Activated CD4-positive, alpha-beta T cell treated with anti-CD3 and anti-CD28 coated beads for 4 hours (primary cell): Measurements from ENCODE around the gene CFI.

Experiments
- DNase-seq, 2 donors: peaks; one replicate each; pipeline ENCODE4 v3.0.0-alpha.2; 2020

CFI gene

DNA sequence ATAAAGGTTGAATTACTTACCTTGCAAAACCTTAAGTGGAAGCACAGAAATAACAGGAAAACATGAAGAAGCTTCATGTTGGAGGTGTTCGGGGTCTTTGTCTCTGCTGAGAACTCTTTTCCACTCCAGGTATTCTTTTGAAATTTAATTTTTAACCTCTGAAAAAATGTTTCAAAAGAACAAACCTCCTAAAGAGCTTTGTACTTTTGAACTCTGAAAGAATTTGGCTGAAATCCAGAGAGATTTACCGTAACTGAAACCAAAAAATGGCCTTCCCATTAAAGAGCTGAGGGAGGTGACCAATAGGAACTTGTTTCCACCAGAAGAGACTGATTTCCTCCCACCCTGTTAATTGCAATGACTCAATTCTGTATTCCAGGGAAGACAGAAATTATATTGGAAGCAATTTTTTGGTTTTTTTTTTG, at the start of gene CFI:
Gene CFI, minus strand, starts transcription at position 105 of the 425 bp plus-strand sequence. Its CDS starts 28 bp downstream, at position 77.
- DNase-seq: no peak

DNA sequence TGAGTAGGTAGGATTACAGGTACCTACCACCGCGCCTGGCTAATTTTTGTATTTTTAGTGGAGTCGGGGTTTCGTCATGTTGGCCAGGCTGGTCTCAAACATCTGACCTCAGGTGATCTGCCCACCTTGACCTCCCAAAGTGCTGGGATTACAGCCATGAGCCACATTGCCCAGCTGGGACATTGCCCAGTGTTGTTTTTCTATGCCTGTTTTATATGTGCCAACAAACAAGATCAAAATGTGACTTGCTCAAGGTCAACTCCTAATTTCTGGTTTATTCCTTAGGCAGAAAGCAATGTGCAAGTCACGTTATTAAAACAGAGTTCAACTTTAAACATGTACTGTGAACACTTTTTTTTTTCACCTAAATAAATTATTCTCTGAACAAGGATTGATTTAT, 48.8 kb upstream of the CFI start:
- DNase-seq: no peak

DNA sequence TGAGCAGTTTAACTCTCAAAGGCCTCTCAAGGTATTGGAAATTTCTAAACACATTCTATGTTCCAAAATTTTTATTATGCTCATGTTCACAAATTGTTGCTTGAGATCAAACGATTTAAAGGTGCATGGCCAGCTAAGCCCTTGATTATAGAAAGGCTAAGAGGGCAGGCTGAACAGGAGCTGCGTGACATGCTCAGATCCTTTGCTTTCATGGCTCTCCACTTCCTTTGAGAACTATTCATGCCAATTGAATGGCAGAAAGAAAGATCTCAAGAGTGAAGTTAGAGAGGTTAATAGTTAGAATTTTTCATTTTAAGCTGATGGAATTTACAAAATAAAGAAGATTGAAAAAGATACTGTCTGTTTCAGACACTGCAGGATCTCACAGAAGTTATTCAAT, 46.7 kb upstream of the CFI start:
- DNase-seq: no peak

DNA sequence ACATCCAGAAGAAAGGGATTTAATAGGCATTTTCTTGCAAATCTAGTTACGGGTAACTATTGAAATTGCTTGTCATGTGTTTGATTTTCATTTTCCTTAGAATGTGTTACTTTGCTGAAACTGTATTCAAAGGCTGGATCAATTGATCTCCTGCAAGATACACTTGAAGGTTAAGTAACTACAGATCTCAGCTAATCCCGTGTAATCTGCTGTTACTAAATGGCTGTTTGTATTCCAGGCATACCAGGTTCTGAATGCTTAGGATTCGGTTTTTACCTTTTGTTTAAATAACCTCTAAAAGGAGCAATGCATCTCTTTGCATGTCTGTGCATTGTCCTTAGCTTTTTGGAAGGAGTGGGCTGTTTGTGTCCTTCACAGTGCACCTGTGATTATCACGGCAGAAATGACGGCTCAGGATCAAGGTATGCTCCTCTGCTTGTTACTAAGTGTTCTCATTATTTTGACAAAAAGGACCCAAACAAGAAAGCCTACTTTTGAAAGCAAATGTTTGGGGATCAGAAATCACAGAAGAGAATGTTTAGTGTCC, 46.2 kb upstream of the CFI start, which contains the start of gene LRIT3:
Gene LRIT3, plus strand, starts transcription at position 212 of the 547 bp plus-strand sequence. Its CDS starts 95 bp downstream, at position 307.
- DNase-seq: no peak

DNA sequence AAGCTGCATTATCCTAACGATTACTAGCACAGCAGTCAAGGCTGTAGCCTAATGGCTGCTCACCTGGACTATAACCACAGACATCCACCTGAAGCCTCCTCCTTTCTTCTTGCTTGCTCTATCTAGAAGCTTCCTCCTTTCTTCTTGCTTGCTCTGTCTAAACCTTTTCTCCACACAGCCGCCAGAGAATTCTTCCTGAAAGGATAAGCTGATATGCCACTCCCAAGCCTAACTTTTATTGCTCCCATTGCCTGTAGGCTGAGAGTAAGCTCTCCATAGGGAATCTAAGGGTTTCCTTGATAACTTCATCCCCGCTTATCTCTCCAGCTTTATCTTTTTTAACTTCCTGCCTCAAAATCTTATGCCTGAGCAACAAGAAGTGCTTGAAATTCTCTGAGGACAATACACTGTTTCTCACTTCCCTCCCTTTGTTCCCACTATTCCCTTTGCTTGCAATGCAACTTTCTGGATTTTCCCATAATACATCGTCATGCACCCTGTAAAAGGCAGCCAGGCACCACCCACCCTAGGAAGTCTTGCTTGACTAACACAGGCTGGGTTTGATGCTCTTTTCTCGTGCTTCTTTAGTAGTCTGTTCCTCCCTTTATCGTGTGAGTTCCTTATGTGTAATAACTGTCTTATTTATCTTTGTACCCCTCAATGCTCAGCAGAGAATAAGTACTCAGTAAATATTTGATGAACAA, 44.7 kb upstream of the CFI start:
- no peak for DNase-seq

DNA sequence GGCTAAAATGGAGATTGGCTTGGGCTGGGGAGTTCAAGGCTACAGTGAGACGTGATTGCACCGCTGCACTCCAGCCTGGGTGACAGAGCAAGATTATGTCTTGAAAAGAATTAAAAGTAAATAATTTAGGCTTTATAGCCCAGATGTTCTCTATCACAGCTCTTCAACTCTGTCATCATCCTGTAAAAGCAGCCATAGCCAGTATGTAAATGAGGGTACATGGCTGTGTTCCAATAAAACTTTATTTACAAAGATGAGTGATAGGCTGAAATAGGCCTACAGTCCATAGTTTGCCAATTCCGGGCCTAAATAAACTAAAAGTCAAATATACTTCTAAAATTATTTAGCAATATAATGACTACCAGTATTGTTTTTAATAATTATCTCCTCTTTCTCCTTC, 35.2 kb upstream of the CFI start:
- DNase-seq: no peak

DNA sequence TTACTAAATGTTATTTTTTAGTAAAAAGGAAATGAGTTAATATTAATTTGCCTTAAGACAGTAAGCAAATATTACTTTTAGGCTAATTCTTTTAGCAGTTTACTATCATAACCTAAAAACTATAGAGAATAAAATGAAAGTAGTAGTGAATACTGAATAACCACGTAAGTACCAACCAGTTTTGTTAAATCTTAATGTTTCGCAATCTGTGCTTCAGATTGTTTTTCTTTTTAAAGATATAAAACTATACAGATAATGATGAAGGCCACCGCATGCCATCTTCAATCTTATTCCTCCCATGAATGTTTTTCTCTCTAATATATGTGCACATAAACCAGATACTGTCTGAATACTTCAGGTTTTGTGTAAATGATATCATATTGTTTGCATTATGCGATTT, 32.0 kb upstream of the CFI start:
- no peak for DNase-seq

DNA sequence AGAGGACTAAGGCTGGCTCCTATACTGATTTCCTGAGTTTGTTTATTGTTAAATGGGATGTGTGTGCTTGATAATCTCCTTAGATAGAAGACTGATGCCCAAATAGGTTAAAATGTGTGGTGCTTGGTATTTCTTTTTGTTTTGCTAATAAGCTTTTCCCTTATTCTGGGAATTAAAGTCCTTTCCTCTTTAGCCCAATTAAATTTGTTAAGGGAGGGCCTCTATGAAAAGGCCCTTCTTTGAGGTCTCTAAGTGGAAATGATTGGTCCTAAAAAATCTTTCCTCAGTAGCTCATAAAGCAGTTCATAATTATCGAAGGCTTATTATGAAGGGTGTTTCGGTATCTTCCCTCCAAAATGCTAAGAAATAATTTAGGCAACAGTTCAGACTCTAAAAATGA, 25.9 kb upstream of the CFI start, which contains the start of gene RRH:
Gene RRH, plus strand, starts transcription at position 301 of the 400 bp plus-strand sequence. Its CDS starts 56 bp downstream, at position 357.
- DNase-seq: no peak

DNA sequence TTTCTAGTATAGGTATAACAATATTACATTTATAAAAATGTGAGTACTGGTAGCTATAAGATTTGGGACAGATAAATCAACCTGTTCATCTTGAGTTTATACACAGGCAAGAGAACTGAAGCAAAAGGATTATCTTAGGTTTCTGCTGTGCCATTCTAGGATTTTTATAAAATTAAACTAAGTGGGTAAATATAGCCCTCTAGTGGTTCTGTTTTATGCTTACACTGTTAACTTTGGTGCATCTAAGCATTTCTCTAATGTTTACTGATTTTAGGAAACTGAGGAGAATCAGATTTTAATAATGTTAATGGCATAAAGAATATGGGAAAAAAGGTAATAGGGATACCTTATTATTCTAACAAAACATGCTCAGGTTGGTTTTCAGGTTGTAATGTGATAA, 24.9 kb upstream of the CFI start:
- DNase-seq: no peak

DNA sequence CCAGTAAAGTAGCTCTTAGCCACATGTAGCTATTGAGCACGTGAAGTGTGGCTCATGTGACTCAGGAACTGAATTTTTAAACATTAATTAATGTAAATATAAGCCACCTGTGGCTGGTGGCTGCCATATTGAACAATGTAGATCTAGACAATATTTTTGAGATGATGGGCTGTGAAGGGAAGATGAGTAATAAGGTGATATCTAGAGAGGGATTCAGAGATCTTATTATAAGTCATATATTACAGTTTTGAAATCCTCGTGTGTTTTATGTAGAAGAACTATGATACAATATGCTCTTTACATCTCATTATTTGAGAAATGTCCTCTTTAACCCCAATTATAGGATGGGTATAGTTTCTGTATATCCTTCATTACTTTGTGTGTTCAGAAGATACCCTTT, 19.4 kb upstream of the CFI start:
- no peak for DNase-seq

DNA sequence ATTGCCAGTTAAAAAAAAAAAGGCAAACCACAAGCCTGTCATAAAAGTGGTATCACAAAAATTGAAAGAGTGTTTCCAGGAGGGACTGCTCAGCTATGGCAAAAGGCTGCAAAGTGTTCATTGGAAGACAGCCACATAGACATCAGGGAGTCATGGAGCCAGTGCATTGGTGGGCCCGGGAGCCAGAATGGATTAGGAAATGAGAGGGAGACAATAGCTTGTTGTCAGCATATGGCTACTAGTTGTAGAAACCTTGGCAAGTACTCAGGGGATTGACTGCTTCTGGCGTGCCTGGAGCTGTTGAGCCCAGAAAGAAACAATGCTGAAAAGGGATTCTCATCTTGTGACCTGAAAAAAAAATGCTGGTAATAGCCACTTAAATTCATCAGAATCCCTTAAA, 18.8 kb upstream of the CFI start:
- no peak for DNase-seq

DNA sequence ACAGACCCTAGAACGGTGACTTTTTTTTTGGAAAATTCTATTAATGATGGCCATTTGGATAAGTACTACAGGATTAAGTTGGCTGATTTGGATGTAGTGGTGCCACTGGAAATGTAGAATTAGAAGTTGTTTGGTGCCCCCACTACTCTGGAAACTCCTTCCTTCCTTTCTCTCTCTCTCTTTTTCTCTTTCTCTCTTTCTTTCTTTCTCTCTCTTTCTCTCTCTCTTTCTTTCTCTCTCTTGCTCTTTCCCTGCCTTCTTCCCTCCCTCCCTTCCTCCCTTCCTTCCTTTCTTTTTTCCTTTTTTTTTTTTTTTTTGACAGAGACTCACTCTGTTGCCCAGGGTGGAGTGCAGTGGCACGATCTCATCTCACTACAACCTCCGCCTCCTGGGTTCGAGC, 16.5 kb upstream of the CFI start:
- no peak for DNase-seq

DNA sequence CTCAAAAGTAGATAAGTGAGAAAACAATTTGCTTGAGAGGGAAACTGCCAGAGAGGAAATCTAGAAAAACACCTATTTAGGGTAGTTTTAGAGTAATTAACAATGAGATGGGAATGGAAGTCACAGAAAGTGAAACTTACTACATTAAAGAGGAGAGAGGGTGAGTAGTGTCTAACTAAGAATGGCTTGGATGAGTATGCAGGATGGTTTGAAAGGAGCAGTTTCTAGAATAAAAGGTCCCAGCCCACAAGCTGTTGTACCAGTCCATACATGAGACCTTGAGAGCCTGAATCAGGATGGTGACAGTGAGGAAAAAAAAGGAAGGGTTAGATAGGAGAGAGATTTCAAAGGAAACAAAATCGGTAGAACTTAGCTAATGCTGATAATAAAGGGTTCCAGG, 15.1 kb upstream of the CFI start:
- DNase-seq: no peak

DNA sequence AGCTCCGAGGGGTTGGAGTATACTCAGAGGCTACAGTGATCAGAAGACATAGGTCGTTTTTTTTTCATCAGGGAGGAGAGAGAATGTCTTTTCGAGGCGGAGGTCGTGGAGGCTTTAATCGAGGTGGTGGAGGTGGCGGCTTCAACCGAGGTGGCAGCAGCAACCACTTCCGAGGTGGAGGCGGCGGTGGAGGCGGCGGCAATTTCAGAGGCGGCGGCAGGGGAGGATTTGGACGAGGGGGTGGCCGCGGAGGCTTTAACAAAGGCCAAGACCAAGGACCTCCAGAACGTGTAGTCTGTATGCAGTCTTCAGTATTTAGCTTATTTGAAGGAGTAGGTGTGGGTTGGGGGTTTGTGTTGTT, 14.3 kb upstream of the CFI start:
- peak; percentile 53 to 54 for DNase-seq

DNA sequence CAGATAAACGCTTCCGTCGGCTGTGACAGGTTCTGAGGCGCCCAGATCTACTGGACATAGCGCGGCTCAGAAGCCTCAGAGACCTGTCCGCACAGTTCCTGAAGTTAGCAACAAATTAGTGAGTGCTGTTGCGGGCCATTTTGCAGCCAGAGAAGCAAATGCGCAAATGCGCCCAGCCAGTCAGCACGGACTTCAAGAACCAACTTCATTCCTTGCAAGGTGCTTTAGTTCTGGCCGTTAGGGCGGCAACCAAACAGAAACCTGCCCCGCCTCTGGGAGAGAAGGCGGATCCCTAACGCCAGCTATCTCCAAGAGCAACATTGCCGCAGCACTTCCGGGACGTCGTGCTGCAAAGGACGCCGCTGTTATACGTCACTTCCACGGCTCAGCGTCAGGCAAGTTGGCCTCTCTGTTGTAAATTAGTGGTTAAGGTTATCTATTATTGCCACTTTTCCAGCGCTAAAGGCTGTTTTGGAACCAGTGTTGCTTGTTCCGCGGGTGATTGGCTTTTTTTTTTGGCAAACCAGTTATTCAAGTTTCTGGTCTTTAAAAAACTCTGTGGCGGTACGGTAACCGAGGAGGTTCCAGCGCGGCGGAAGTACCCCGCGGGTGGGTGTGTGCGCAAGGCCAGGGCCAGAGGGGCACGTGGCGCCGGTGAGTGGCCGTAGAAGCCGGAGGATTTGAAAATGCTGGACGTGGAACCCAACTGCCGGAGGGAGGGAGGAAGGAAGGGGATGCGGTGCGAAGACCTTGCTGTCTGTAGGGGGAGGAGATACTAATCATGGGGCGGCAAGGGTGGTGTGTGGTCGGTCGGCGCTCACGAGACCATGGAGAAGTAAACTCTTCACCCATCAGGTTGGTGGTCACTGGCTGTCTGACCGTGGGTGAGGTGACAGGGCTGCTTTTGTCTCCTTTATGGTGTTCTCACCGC, 13.6 kb upstream of the CFI start, which contains the start of gene GAR1:
Gene GAR1, plus strand, starts transcription at position 612 of the 931 bp plus-strand sequence. CDS start 403 bp downstream, outside the sequence.
- peak; percentile 84 to 85 for DNase-seq

DNA sequence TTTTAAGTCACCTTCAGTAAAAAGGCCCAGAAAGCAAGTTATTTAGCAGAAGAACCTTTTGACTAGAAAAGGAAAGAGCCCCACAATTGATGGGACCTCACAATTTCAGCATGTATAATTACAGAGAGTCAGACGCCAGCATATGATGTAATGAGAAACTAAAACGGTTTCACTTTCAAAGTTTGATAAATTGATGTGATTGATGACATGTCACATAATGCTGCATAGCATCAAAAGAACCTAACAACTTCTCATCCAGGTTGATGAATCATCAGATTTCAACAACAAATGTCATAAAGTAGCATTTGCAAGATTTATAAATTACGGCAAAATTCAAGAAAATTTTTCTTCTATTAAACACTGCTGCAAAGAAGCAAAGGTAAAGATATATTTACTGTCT, 9.9 kb upstream of the CFI start:
- no peak for DNase-seq

DNA sequence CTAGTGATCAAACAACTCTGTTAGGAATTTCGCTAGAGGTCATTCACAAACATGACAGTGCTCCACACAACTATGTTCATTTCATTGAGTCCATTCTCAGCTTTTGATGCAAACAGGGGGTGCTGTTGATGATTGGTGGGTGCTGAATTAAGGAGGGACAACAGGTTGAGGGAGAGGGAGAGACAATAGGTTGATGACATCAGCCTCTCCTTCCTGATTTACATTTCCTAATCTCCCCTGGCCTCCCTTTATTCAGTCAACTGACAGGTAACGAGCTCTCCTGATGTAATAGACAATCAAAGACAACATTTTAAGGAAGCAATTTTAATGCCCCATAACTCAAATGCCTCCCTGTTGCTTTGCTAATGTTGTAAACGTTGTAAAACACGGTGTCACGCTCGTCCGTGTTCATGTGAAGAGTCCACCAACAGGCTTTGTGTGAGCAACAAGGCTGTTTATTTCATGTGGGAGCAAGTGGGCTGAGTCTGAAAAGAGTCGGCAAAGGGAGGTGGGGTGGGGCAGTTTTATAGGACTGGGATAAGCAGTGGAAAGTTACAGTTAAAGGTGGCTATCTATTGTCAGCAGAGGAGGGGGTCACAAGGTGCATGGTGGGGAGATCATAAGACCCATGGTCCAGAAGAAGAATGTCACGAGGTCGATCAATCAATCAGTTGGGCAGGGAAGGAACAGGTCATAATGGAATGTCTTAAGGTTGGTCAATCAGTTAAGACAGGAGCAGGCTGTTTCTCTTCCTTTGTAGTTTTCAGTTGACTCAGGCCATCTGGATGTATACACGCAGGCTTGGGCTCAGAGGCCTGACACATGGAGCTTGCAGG, 9.0 kb upstream of the CFI start:
- no peak for DNase-seq

DNA sequence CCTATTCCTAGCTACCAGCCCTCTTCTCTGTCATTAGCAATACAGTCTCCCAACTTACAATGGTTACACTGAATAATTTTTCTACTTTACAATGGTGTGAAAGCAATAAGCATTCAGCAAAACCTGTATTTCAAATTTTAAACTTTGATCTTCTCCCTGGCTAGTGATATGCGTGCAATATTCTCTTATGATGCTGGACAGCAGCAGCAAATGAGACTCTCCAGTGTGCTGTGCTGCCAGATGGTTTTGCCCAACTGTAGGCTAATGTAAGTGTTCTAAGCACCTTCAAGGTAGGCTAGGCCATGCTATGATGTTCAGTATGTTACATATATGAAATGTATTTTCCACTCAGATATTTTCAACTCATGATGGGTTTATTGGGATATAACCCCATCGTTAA, 7.9 kb upstream of the CFI start:
- no peak for DNase-seq

DNA sequence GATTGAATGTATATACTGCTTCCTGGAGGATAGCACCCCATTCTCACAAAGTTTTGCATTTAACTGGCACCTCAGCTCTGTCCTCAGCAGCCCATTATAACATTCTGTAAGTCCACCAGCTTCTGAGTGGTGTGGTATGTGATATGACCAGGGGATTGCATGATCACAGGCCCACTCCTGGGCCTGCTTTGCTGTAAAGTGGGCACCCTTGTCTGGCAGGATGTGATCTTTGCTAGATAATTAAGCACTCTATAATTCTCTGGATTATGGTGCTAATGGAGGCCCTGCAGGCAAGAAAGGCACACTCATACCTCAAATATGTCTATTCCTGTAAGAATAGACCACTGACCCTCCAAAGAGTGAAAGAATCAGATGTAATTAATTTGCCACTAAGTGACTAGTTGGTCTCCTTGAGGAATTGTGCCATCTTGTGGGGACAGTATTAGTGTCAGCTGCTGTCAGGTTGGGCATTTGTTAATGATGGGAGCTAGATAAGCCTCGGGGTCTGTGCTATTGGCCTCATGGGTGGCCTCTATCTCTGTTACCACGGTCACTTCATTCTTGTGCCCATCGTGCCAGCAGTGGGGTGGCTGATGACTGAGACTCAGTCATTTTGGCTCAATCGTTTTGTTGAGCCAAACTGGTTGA, 2.2 kb upstream of the CFI start:
- DNase-seq: no peak

DNA sequence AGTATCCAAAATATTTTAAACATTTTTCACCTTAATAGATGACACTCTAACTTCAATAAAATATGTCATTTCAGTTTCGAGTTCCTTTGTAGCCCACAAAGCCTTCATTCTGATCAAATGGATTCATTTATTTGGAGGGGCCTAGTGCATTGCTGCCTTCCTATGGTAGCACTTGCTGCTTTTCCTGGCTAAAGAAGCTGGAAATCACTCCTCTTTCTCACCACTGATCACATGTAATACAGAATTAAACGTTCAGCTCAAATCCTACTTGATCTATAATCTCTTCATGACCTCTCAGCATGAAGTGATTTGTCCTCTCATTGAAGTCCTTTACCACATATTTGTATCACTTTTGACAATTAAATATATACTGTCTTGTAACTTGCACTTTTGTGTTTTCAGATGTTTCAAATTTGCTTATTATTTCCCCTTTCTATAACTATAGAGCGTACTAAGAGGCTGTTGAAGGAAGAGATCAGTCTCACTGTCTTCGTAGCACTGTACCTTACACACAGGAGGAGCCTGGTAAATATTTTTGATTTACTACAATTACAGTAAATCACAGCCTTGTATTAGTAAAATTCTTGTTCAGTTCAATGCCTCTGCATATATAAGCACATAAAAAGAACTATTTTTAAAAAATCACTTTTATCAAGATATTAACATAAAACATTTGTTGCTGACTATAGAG, 555 bp downstream of the CFI start:
- DNase-seq: no peak

DNA sequence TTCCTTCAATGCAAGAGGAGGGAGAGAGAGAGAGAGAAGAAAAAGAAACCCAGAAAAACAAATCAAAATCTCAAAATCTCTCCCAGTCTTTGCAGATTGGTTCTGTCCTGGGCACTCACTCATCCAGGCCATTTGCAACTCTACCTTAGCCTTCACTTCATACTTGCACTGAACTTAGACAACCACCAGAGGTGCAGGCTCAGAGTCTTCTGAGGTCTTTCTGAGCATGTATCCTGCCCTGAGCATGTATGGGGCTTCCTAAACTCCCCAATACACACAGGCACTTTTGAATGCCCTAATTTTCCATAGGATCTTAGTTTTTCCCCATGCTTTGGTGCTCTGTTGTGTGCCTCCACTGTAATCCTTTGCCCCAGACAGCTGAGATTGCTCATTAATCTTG, 2.9 kb downstream of the CFI start:
- DNase-seq: no peak

DNA sequence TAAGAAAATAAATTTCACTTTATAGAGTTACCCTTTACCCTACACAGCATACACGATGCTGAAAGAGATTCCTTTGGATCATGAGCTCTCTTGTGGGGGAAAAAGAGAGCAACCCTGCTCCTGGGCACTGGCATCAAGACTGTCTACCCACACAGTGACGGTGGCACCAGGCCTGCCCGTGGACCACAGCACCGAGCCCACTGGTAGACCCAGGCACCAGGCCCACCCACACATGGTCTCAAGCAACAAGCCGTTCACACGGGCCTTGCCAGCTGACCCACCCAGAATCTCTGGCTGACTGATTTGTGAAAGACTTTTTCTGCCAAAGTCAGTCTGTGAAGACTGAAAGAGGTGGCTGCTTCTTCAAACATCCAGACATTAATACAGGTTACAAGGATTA, 6.7 kb downstream of the CFI start:
- DNase-seq: no peak
